HFFc6 (cell line): ENCODE data around the gene TTLL7. TPM values are rescaled to one million over a fixed set of nuclear protein-coding genes. Genes with fewer than 3 reads are reported as not detected.

Source experiments
- DNase-seq: peaks from one replicate; pipeline ENCODE4 v3.0.0-alpha.2; 2018
- H3K27ac Mint-ChIP-seq: 2 replicates; pipeline ENCODE4 v1.8.0; 2020; ENCODE audit warnings: mild to moderate bottlenecking, mixed read lengths
- H3K27me3 Mint-ChIP-seq: 2 replicates; pipeline ENCODE4 v1.8.0; 2021; ENCODE audit warnings: mild to moderate bottlenecking, moderate library complexity, mixed read lengths; ENCODE audit not compliant: insufficient read depth
- H3K36me3 Mint-ChIP-seq: 2 replicates; pipeline ENCODE4 v1.8.0; 2021; ENCODE audit warnings: low read depth, mixed read lengths
- H3K4me1 Mint-ChIP-seq: 2 replicates; pipeline ENCODE4 v1.8.0; 2020; ENCODE audit warnings: low read depth, mixed read lengths
- H3K4me3 Mint-ChIP-seq: 2 replicates; pipeline ENCODE4 v1.8.0; 2020; ENCODE audit warnings: mild to moderate bottlenecking, moderate library complexity, mixed read lengths
- H3K9me3 Mint-ChIP-seq: 2 replicates; pipeline ENCODE4 v1.8.0; 2020; ENCODE audit warnings: mild to moderate bottlenecking, mixed read lengths
- CTCF ChIP-seq: fragments of 200-600 bp; sonication (generic); IDR thresholded peaks from 2 replicates; pipeline ENCODE4 v1.5.0; 2021; ENCODE audit warnings: antibody characterized with exemption, mild to moderate bottlenecking
- total RNA-seq, 6 experiments: library from RNA; stranded (reverse); fragmentation: NEBNext Ultra II Directional; extraction: Animal tissue kit (Norgen Biotek cat#: 25700); gene quantifications; 2 replicates in 1 of 6; 3 replicates in 5 of 6; pipeline ENCODE4 v1.2.3, GENCODE V29; 2021

The TTLL7 gene
- total RNA-seq, 6 experiments from 2014 or later: 5.1 to 8.4 (median 7.5) TPM

- Mint-ChIP-seq H3K27ac (no peak overlapping the region), H3K4me1 (peaks cover 9% of the 10 kb centered on the region), H3K4me3 (no peak overlapping the region), H3K9me3 (no peaks in the 10 kb centered on the region), H3K36me3 (no peaks in the 10 kb centered on the region), H3K27me3 (no peaks in the 10 kb centered on the region; the same call in 1 of the 2 replicates)
- TF ChIP-seq CTCF: no peak
- DNase-seq: peak; percentile 56
These were observed 183.6 kb downstream of the TTLL7 start for GRCh38 chr1:83815330-83815729.

Other genes starting within 250 kb of the TTLL7 start
- 10 to 100 TPM; 29.8 to 41.0 (median 36.7) TPM for gene PRKACB, start 145.1 kb upstream of the TTLL7 start, total RNA-seq